RKO (cell line): ENCODE data around the gene LGALS9.
"Not testable (repeated sequence)": the region's sequence is repeated elsewhere in the genome, so short reads cannot be mapped to it uniquely, and the experiment has no call there.

Experiments used
- DNase-seq: peaks from one replicate; pipeline ENCODE4 v3.0.0-alpha.2; 2016; ENCODE audit warnings: low spot score

Gene LGALS9

DNA sequence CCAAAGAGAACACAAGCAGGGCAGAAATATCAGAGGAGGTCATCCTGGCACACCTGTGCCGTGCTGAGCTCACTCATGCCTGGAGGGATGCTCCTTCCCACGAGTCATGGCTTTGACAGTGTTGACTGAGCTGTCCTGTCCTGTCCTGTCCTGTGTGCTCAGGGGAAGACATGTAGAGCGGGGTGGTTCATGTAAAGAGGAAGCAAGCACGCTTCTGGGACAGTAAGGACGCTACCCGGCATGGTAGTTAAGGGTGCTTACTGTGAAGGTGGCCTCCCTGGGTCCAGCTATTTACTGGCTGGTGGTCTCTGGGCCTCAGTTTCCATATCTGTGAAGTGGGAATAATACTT, 398 bp downstream of the LGALS9 start:
- no peak for DNase-seq

DNA sequence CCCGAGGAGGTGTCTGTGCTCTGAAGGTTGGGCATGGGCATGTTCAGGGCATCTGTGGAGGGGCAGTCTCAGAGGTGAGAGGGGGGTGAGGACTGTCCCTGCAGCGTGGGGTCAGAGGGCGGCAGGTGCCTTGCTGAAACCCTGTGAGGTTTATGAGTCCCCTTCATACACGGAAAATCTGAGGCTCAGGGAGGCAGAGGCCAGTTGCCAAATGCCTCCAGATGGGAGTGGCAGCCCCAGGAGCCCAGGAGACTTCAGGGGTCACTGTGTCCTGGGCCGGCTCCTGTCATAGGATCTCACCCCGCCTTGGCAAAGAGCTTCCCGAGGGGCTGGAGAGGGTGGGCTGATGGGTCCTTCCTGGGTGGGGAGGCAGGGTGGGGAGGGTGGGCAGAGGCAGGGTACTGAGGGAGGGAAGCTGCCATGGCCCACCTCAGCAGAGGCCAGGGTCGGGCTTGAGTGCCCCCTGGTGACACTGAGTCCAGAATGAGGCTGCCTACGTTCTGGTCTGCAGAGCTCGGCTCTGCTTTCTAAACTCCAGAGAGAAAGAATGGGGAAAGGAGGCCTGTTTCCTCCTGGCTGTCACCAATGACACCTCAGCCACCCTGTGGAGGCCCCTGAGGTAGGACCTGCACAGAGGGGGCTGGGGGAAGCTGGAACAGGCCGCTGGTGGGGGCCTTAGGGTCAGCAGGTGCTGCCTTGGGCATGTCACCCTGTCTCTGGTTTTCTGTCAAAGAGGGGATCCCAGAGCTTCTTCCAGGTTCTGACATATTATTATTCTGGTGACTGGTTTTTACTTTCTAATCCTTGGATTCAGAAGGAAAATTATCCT, 1.1 kb downstream of the LGALS9 start:
- DNase-seq = no peak

DNA sequence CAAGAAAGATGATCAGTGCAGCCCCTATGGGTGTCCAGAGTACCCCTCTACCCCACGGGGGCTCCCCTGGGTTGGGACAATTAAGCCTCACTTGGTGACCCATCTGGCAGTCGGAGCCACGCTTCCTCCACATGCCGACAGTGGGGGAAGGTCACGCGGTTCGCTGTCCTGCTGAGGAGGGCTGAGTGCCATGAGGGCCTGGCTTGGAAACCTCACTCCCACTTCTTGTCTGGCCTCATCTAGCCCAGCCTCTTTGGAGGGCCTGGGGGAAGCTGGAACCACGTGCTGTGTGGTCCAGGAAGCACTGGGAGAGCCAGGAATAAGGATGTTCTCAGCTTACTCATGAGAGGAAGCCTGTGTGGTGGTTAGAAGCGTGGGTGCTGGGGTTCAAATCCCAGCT, 1.8 kb downstream of the LGALS9 start:
- not testable (repeated sequence) for DNase-seq

DNA sequence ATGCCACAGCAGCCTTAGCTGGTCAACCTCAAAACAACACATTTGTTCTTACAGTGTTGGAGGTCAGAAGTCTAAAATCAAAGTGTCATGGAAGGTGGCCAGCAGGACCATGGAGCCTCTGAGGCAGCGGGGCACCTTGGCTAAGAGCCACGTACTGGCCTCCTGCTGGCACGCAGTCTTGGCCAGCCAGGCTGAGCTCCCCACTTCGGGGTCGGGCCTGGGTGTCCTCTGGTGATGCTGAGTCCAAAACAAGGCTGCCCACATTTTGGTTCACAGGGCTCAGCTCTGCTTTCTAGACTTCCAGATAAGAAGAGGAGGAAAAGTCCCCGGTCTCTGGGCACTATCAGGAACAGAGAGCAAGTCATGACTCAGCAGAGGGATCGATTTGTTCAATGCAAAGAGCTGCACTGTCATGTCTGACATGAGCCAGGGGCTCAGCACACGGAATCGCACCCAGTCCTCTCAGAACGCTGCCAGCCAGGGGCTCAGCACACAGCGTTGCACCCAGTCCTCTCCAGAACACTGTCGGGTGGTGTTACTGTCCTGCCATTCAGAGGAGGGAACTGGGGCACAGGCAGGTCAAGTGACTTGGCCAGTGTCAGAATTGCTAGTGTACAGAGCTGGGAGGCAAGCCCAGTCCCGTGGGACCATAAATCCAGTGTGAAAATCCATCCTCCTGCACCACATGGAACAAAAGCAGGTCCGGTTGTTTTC, 2.5 kb downstream of the LGALS9 start:
- no peak for DNase-seq

DNA sequence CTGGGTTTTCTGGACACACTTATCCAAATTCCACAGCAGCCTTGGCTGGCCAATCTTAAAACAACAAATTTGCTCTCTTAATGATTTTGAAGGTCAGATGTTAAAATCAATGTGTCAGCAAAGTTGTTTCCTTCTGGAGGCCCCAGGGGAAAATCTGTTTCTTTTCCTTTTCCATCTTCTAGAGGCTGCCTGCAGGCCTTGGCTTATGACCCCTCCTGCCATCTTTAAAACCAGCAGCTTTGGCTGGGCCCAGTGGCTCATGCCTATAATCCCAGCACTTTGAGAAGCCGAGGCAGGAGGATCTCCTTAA, 3.0 kb downstream of the LGALS9 start:
- DNase-seq = no peak

DNA sequence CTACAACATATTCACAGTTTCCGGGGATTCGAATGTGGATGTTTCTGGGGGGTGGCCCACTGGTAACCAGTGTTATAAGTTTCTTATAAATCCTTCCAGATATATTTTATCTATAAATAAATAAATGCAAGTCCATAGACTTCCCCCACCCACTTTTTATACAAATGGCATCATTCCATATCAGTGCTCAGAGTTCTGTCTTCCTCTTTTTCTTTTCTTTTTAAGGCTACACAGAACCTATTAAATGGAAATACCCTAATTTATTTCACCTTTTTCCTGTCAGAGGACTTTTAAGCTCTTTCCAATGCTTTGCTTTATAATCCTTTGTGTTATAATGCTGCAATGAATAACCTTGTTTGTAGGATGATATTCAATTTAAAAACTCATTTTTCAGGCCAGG, 3.8 kb downstream of the LGALS9 start:
- DNase-seq = no peak

DNA sequence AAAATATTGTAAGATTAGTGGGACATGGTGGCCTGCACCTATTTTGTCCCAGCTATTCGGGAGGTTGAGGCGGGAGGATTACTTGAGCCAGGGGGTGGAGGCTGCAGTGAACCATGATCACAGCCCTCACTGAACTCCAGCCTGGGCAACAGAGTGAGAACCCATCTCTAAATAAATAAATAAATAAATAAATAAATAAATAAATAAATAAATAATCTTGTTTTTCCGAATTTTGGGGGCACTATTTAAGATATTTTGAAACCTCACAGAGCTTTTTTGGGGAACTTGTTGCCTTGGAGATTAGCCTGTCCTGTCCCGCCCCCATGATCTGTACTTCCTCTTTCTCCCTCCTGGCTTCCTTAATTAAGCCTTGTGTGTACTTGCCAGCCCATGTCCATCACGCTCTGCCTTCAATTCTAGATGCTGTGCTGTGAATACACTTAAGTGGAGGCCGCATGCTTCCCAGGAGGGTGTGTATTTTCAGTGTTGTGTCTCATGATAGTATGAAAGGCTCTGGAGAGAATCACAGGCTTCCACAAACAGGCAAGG, 4.4 kb downstream of the LGALS9 start:
- DNase-seq = no peak

DNA sequence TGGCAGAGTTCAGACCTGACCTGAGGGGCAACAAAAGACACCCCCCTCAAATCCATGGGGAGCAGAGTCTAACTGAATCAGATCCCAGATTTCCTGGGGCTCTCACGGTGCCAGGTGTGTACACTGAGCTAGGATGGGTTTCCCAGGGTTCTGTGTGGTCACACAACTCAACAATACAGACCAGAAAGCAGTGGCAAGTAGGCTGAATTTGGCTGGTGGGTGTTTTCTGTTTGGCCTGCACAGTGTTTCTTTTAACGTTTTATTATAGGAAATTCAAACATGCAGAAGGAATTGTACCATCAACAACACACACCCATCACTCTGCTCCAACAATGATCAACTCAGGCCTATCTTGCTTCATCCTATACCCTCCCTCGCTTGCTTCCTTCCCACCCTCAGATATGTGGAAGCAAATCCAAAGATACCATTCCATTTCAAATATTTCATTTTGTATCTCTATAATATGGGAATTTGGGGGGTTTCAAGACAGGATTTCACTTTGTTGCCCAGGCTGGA, 5.1 kb downstream of the LGALS9 start:
- not testable (repeated sequence) for DNase-seq

DNA sequence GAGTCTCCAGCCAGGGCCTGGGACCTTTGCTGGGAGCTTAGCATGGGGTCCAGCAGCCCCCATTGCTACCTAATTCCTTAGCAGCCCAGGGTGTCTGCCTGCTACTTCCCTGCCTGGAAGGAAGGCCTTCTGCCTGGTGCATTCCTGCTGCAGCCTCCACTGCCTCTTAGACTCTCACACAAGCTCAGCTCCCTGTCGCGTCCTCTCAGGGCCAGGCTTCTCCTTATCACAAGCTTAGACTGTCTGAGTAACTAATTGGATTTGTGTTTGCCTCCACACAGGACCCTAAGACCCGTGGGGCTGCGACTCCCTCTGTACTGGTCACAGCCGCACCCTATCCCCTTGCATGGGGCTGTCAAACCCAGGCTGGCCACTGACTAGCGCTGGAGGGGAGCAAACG, 6.8 kb downstream of the LGALS9 start:
- not testable (repeated sequence) for DNase-seq

DNA sequence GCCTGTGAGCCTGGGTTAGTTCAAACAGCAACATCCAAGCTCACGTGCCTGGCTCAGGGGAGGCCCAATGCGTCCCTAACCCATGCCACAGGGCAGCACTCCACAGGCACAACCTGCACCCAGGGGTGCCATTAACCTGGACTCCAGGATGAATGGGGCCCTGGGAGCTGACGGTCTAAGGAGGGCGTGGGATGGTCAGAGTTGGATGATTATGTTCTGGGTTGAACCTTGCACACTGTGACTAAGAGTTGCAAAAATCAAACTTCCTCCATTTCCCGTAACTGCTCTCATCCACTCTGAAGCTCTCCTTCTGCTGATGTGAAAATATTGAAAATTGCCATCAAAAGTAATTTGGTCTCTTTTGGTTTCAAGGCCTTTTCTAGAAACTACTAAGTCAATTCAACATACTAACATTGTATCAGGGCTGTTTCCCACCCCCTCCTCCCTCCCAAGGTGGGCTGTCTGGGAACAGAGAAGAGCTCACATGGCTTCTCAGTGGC, 7.5 kb downstream of the LGALS9 start:
- not testable (repeated sequence) for DNase-seq

DNA sequence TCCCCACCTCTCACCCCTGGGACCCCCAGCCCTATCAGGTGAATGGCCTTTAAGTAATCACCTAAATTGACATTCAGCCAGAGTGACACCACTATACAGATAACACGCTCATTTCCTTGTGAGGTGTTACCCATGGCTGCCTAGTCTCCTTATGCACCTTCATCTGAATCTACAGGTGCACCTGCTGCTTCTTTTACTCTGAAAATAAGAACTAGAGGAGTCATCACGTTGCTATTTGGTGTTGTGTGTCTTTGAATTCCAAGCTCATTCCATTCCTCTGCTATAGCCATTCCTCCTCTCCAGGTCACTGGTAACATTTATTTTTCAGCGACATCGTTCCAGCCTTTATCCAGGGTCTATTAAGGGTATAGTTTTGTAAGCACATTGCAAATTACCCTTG, 9.8 kb downstream of the LGALS9 start:
- no peak for DNase-seq

DNA sequence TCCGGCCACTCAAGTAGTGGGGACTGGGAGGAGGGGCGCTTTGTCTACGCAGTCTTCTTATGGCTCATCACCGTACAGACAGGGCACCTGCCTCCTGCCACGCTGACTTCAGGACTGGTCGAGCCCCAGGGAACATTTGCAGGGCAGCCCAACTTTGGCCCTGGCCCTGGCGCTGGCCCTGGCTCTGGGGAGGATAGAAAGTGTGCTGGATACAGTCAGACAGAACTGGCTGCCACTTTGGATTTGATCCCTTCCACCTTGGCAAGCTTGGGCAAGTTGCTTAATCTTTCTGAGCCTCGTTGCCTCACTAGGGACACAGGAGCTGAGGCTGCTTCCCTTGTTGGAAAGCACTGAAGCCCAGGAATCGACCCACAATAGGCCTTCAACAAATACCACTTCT, 13.6 kb downstream of the LGALS9 start:
- no peak for DNase-seq

DNA sequence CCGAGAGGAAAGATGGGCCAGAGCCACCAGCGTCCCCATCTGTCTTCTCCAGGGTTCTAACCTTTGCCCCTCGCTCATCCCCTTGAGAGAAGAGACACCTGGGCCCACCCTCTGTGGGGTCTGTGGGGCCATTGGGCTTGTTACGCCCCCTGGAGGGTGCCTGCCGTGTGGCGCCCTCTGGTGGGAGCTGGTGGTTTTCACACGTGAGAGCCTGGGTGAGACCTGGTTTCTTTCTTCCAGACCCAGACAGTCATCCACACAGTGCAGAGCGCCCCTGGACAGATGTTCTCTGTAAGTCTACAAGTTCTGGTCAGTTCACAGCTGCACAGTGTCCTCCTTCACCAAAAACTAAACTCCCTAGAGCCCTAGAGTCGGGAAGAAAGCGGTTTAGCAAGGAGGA, 14.6 kb downstream of the LGALS9 start:
- not testable (repeated sequence) for DNase-seq

DNA sequence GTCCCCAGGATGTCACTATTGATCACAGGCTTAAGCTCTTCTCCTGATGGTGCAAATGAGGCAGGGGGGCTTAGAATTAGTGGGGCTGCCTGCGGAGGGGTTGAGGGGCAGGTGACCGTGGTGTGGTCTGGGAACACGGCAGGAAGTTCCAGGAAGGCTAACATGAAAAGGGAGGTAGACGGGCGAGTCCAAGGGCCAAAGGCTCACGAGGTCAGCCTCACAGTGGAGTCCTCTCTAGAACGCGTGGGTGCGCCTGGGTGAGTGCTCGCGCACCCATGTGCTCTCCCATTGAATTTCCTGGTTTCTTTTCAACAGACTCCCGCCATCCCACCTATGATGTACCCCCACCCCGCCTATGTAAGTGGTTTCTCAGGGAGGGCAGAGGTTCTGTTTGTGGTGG, 15.2 kb downstream of the LGALS9 start:
- no peak for DNase-seq

DNA sequence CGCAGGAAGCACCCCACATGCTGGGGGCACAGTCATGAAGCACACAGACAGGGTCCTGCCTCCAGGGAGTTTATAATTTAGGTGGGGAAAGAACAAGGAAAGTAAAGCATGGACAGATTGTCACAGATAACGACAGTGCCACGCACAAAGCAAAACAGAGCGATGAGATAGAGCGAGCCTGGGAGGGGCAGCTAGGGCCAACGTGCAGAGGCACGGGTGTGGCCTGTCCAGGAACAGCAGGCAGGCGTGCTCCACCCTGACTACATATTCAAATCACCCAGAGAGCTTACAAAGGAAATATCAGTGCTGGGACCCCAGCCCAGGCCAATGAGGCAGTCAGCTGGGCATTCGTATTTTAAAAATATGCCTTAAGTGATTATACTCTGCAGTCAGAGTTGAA, 16.8 kb downstream of the LGALS9 start:
- DNase-seq = no peak

DNA sequence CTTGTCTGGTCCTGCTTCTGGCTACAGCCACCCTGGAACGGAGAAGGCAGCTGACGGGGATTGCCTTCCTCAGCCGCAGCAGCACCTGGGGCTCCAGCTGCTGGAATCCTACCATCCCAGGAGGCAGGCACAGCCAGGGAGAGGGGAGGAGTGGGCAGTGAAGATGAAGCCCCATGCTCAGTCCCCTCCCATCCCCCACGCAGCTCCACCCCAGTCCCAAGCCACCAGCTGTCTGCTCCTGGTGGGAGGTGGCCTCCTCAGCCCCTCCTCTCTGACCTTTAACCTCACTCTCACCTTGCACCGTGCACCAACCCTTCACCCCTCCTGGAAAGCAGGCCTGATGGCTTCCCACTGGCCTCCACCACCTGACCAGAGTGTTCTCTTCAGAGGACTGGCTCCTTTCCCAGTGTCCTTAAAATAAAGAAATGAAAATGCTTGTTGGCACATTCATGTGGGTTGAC, 18.2 kb downstream of the LGALS9 start:
- DNase-seq = not testable (repeated sequence)

DNA sequence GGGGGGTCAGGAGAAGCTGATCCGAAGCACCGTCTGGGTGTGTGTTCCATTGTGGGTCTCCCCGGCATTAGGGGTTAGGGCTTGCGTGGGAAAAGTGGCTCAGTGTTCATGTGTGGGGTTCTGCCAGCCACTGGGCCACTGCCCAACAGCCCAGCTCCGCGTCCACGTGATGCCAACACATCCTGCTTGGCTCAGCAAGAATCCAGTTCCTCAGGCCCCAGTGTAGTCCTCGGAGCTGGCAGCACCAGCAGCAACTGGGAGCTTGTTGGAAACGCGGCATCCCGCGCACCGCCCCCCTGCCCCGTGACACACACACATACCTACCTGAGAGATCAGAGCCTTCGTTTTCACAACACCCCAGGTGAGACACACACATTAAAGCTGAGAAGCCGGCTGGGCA, 18.9 kb downstream of the LGALS9 start:
- no peak for DNase-seq

DNA sequence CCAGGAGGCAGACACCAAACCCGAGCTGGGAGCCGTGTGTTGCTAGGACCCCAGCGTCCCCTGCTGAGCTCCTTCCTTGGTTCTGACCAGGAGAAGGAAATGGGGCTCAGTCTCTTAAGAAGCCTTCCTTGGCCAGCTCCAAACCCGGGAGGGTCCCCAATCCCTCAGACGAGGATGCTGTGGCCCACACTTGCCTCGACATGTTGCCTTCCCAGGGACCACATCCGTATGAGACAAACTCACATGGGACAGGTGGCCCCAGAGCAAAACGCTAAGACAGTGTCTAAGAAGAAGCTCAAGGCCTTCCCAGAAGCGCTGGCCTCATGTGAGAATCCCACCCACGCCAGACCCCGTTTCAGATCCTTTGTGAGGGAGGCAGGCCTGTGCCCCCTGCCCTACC, 19.8 kb downstream of the LGALS9 start:
- no peak for DNase-seq

DNA sequence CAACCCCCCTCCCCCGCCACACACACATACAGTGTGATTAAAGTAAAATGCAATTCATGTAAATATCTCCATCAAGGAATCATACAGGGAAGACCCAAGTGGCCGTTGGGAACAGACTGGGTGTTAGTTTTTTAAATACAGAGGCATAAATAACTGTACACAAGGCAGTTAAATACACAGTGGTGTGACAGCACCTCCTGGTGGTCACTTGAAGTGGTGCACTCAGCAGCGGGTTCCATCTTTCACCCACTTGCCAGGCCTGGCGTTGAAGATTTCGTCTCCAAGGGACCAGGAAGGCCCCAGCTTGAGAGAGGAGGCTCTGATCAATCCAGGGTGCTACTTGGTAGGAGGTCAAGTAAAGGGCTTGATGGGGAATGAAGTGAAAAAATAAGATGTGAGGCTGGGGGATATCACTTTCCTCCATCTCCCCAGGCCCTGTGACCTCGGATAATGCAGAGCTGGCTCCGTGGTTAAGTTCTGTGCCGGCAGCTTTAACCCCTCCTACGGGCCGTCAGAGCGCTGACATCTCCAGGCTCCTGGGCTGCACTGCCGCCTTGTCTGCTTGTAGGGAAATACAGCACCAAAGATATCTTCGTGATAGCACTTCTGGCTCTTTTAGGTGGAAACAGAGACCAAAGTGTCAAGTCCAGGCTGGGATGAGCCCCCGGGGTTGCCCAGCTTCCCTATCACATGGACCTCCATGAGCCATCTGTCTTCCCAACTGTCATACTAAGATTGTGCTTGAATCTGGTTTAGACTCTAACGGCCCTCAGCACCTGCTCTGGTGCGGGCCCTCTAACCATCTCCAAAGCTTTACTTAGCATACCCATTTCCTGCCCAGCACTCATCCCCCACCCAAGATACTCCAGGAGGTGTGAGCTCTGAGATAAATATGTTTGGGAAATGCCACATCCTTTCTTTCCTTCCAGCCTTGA, 20.7 kb downstream of the LGALS9 start:
- DNase-seq = peak; percentile 5

DNA sequence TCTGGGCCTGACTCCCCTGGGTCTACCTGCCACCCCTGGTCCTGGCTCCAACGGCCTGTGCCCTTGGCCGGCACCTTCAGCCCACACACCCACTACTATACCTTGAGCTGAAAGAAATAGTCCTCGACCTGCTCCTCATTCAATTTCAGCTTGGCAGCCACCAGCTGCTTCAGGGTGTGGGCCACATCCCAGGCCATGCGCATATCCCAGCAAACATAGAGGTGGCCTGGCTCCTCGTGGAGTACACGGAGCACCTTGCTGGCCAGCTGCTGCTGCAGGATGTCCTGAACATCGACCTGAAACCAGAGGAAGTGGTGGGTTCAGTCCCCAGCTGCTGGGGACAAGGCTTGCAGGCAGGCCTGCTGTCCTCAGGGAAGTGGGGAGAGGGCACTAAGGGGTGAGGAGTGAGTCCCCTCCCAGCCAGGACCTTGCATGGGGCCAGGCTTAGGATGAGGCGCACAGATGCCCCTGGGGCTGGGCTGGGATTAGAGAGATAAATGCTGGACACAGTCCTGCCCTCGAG, 22.5 kb downstream of the LGALS9 start:
- DNase-seq = not testable (repeated sequence)

DNA sequence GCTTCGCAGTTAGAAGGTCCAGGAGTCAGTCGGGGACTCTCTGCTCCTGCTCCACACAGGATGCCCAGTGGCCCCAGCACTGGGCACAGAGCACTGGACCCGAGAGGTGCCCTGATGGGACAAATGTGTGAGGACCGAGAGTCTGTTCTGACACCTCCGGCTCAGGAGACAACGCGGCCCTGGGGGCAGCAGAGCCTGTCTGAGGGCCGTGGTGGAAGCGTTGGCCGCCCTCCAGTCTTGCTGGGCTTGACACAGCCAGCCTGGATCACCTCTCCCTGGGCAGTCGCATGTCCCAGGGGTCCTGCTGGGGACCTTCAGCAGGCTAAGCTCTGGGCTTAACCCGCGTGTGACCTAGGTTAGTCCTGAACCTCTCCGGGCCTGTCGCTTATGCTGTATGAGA, 23.1 kb downstream of the LGALS9 start:
- no peak for DNase-seq
